Fibroblast of villous mesenchyme (primary cell): Measurements from ENCODE around the gene KIF26B. TPM values are rescaled to one million over a fixed set of nuclear protein-coding genes. Genes with fewer than 3 reads are reported as not detected.

Source experiments
- DNase-seq: peaks from one replicate; pipeline ENCODE4 v3.0.0-alpha.2; 2010; ENCODE audit warnings: low read depth
- H3K4me3 ChIP-seq: 2 replicates; pipeline ENCODE4 v1.5.1; 2011; ENCODE audit warnings: low read depth, mild to moderate bottlenecking, low read length
- CTCF ChIP-seq: IDR thresholded peaks from 2 replicates; pipeline ENCODE4 v1.5.1; 2012; ENCODE audit warnings: low read depth, mild to moderate bottlenecking, low read length; ENCODE audit not compliant: insufficient read depth
- total RNA-seq: library from RNA; depleted of rRNA; stranded (reverse); fragments of >200 nt; gene quantifications from 2 replicates; pipeline ENCODE4 v1.2.3, GENCODE V29; 2012

Gene KIF26B
- total RNA-seq, 1 donor = 12.1 TPM

GRCh38 chr1:245156736-245157505 is 2.1 kb downstream of the KIF26B start:
- no peak for TF ChIP-seq CTCF
- H3K4me3 ChIP-seq = peak overlapping the region; percentile 94
- no peak for DNase-seq

GRCh38 chr1:245158913-245159312 is 4.1 kb downstream of the KIF26B start:
- DNase-seq = no peak
- TF ChIP-seq CTCF = no peak
- H3K4me3 ChIP-seq = no peak overlapping the region

GRCh38 chr1:245160288-245160687 is 5.5 kb downstream of the KIF26B start:
- no peak overlapping the region for H3K4me3 ChIP-seq
- DNase-seq = peak; percentile 37
- no peak for TF ChIP-seq CTCF

GRCh38 chr1:245160741-245161400 is 6.1 kb downstream of the KIF26B start:
- H3K4me3 ChIP-seq = no peak overlapping the region
- TF ChIP-seq CTCF = no peak
- DNase-seq = no peak

GRCh38 chr1:245161866-245162265 is 7.1 kb downstream of the KIF26B start:
- TF ChIP-seq CTCF = no peak
- no peak for DNase-seq
- H3K4me3 ChIP-seq = no peak overlapping the region

GRCh38 chr1:245166471-245166885 is 11.7 kb downstream of the KIF26B start:
- H3K4me3 ChIP-seq = peak overlapping the region; percentile 43
- DNase-seq = peak; percentile 31
- no peak for TF ChIP-seq CTCF
